HG03097 (cell line): ENCODE results near the gene IKZF1.

Source experiments
- ATAC-seq: cut with Tn5 transposase; IDR thresholded peaks from one replicate; pipeline ENCODE4 v1.9.1; 2021; ENCODE audit not compliant: unreplicated experiment, low FRiP score

IKZF1 gene

DNA sequence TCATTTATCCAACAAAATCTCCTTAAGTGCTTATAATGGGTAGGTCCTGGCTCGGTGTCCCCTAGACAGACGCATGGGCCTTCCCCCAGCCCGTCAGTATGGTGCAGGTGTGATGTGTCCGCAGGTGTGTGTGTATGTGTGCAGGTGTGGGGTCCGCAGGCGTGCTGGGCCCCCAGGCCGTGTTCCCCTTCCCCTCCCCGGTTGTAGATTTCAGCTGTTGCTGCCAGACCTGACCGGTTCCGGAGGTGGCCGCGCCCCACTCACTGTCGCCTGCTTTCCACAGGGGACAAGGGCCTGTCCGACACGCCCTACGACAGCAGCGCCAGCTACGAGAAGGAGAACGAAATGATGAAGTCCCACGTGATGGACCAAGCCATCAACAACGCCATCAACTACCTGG, 95.1 kb downstream of the IKZF1 start:
- ATAC-seq, result no peak

DNA sequence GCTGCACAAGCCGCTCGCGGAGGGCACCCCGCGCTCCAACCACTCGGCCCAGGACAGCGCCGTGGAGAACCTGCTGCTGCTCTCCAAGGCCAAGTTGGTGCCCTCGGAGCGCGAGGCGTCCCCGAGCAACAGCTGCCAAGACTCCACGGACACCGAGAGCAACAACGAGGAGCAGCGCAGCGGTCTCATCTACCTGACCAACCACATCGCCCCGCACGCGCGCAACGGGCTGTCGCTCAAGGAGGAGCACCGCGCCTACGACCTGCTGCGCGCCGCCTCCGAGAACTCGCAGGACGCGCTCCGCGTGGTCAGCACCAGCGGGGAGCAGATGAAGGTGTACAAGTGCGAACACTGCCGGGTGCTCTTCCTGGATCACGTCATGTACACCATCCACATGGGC, 95.6 kb downstream of the IKZF1 start:
- no peak for ATAC-seq

- ATAC-seq, result no peak
Measured at GRCh38 chr7:50404392-50404791, 99.9 kb downstream of the IKZF1 start.

DNA sequence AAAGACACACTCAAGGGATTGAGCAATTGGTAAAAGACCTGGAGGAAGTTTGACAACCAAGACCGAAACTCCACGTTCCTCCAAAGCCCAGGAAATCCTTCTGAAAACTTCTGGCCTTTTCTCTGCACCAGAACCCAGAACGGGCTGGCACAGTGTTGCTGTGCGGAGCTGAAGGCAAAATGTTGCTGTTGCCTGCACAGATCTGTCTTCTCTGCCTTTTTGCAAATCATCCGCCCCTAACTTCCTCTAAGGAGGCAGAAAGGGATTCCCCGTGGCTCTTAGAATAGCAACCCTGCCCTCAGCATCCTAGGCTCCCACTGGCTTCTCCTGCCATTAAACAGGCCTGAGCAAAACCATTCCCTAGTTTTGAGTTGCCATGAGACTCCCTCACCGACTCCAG, 100.7 kb downstream of the IKZF1 start:
- ATAC-seq, result no peak

DNA sequence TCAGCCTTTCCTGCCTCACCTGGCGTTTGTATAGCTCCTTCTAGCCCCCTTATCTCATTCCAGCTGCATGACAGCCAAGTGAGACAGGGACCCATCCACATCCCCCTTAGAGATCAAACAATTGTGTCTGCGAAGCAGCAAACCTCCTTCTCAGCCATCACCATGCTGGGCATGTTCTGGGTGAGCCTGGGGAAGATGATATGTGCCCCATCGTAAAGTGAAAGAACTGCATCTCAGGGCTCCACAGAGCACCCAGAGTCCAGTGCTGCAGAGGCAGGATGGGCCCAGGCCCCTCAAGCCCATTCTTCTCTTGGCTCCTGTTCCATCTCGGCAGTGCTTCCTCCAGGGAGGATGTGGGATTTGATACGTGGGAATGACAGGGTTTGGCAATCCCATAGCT, 102.4 kb downstream of the IKZF1 start:
- ATAC-seq, result no peak

GRCh38 chr7:50409856-50410745, 105.6 kb downstream of the IKZF1 start:
- peak; percentile 47 for ATAC-seq

GRCh38 chr7:50411332-50411731, 106.8 kb downstream of the IKZF1 start:
- ATAC-seq, result no peak

DNA sequence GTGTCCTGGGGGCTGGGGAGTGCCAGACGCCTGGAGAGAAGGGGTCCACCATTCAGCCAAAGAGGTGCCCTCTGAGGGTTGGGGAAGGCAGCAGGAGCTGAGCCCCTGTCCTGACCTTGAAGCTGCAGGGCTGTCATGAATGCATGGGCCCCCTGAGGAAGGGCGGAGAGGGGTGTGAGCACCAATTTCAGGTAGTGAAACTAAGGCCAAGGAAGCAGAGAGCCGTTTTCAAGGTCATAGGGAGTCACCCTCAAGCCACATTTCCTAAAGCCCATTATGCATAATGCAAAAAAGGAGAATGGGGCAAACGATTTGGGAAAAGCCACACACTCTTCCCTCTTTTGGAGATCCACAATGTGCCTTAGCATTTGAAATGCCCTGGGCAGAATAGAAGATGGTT, 108.5 kb downstream of the IKZF1 start:
- no peak for ATAC-seq

DNA sequence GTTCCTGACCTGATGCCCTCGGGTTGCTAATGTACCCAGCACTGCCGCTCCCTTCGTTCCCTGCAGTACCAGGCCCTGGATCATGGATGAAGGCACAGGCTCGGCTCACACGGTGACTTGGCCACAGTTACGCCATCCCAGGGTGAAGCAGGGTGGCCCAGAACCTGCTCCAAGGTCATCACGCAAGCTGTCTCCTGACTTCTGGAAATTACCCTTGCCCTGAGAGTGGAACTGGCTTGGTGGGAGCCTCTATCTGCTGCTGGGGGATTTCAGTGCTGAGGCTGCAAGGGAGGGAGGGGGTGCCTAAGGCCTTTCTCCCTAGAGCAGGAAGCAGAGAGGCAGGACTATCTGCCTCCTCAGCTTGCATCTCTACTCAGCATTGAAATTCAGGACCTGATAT, 109.0 kb downstream of the IKZF1 start:
- ATAC-seq, result no peak

DNA sequence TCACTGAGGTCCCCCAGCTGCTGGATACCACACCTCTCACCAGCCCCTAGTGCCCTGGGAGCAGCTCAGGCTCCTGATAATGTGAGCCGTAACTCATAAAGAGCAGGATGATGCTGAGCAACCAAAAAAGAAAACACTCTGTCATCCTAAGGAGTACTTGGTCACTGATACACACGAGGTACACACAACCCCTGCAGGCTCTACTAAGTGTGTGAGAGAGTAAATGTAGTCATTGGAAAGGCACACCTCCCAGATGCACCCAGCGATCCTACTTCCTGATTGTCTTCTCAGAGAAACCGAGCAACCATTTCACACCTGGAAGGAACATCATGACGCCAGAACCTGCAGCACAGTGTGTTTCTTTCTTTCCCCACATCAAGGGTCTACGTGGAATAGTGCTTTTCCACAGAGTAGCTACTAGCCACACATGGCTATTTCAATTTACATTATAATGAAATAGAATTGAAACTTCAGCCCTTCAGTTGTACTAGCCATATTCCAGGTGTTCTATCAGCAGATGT, 111.4 kb downstream of the IKZF1 start:
- ATAC-seq, result no peak

- peak; percentile 68 for ATAC-seq
Measured at GRCh38 chr7:50416527-50417182, 112.1 kb downstream of the IKZF1 start.

GRCh38 chr7:50418086-50418515, 113.6 kb downstream of the IKZF1 start:
- ATAC-seq, result peak; percentile 84

DNA sequence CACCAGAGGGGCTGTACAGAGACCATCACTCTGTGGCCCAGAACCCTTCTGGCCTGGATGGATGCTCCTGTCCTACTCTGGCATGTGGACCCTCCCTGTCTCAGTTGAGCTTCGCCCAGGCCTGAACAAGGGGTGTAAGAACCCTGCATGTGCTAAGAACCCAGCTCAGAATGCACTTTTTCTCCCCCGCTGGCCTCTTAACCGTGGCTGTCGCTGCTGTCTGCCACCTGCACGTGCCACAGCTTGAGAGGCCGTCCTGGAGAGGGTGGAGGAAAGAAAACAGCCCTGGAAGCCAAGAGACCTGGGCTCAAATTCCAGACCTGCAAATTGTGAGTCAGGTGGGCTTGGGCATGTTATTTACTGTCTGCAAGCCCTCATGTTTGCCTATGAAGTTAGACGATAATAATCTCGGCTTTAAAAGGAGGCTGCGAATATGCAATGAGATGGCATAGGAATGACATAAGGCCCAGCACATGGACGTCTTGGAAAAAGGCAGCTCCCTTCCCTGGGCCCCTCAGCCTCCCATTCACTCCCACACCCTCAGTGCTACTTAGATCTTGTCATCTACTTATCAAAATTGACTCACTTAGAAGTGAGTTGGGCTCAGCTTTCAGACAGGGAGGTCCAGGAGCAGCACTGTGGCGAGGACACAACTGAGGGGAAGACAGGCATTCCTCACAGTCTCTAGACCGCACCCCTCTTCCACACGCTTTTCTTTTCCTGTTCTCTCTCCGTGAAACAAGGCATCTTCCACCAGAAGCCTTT, 114.2 kb downstream of the IKZF1 start:
- ATAC-seq, result no peak

GRCh38 chr7:50421043-50421442, 116.5 kb downstream of the IKZF1 start:
- no peak for ATAC-seq

DNA sequence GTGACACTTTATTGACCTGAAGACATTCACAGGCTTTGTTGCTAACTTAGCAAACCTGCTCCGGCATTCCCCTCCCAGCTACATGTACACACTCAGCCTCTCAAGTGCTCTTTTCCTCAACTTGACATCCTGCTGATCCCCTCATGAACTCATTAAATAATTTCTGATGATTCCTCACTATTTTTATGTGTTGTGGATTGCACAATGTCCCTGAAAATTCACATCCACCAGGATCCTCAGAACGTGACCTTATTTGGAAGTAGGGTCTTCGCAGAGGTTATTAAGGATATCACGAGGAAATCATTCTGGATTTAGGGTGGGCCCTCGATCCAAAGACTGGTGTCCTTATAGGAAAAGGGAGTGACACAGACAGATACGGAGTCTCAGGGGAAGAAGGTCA, 118.3 kb downstream of the IKZF1 start:
- ATAC-seq, result no peak

DNA sequence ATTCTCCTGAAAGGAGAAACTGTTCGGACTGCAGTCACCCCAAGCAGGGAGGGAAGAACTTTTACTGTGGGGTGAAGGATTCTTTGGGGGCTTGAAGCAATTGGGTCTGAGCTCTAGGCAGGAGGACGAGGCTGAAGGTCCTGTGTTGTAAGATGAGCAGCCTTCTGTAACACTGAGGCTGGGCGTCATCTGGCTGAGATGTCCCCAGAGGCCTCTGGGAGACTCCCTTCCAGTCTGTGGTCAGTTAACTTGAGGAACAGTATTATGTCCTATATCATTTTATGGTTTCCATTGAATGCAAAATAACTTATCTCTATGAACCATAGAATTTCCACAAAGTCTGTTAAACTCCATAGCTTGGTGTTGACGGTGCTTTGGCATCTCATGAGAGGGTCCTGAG, 119.3 kb downstream of the IKZF1 start:
- no peak for ATAC-seq

DNA sequence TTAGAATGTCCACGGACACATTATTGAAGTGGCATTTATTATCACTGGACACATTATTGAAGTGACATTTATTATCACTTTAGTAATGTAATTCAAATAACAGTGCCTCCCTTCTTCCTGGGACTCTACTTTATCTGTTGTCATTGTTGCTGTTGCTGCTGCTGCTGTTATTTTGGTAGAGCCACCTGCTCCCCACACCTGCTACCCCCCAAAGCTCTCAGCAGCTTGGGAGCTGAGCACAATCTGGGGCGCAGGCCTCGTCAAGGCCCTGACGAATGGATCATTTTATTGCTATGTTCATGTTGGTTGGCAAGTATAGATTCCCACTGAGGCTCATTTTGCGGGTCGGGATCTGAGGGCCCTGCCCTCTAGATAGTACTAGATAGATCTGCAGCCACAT, 120.8 kb downstream of the IKZF1 start:
- no peak for ATAC-seq

- no peak for ATAC-seq
Measured at GRCh38 chr7:50426280-50427045, 121.9 kb downstream of the IKZF1 start.

GRCh38 chr7:50427518-50427917, 123.0 kb downstream of the IKZF1 start:
- ATAC-seq, result no peak

- no peak for ATAC-seq
Measured at GRCh38 chr7:50428911-50429310, 124.4 kb downstream of the IKZF1 start.
